ENCODE data around the gene USP11. TPM values are rescaled to one million over a fixed set of nuclear protein-coding genes. Genes with fewer than 3 reads are reported as not detected.

The USP11 gene
- total and polyA plus RNA-seq, 2 of the 8 experiments (the other 6 are each of a cell fraction or from before 2014, with no cell fraction given): 40.9 to 84.0 TPM

DNA sequence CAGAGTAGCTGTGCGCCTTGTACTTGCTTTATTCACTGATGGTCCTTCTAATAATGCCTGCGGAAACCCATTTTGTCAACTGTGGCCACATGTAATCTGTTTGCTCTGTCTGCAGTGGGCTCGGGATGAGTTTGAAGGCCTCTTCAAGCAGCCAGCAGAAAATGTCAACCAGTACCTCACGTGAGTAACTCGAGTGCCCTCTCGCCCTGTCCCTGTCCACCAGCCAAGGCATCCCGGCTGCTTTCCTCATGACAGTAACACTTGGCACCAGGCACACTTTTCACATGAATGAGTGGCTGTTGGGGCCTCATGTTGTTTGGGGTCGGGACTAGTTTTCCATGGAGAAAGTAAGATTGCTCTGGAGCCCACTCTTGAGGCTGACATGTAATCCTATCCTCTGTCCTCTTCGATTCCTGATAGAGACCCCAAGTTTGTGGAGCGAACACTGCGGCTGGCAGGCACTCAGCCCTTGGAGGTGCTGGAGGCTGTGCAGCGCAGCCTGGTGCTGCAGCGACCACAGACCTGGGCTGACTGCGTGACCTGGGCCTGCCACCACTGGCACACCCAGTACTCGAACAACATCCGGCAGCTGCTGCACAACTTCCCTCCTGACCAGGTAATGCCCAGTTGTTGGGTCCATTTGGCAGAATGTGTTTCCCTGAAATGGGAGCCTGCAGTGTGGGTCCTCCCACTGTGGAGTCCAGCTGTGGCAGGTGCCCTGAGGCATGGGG lies 23.1 kb upstream of the USP11 start (continued):
- TF ChIP-seq CHD7 (IDR thresholded peaks at IDR 0.05; ENCODE audit: insufficient replicate concordance, low read length): no peak
- no peak for TF ChIP-seq TCF12 (IDR thresholded peaks at IDR 0.05; ENCODE audit: low read depth, low read length)
- no peak for TF ChIP-seq RAD21 (IDR thresholded peaks at IDR 0.05 in 1 of 2, conservative IDR thresholded peaks at IDR 0.05 in 1 of 2; ENCODE audit: low read depth in 2 of 2, low read length in 2 of 2)
- no peak for TF ChIP-seq MAX (IDR thresholded peaks at IDR 0.05)
- TF ChIP-seq BACH1 (IDR thresholded peaks at IDR 0.05; ENCODE audit: low read length): no peak
- no peak for TF ChIP-seq BCL11A (IDR thresholded peaks at IDR 0.05; ENCODE audit: low read depth in 2 of 2, low read length in 2 of 2)

Data from H1 (cell line).